Measurements from ENCODE around the gene ANKRD18A.
"Not testable (repeated sequence)": the region's sequence is repeated elsewhere in the genome, so short reads cannot be mapped to it uniquely, and the experiment has no call there.

Gene ANKRD18A

GRCh38 chr9:38546497-38547163 is 73.8 kb downstream of the ANKRD18A start:
- not testable (repeated sequence) for DNase-seq (ENCODE audit: insufficient read length, low spot score); FAIRE-seq

GRCh38 chr9:38540535-38540934 is 79.9 kb downstream of the ANKRD18A start:
- DNase-seq (ENCODE audit: insufficient read length, low spot score); FAIRE-seq: not testable (repeated sequence)

- FAIRE-seq, result no peak
These were observed 91.1 kb downstream of the ANKRD18A start for GRCh38 chr9:38529317-38529716.

GRCh38 chr9:38527503-38527902 is 92.9 kb downstream of the ANKRD18A start:
- FAIRE-seq (no peak), DNase-seq (ENCODE audit: insufficient read length, low spot score) (no peak)

More at GRCh38 chr9:38529317-38529716, 91.1 kb downstream of the ANKRD18A start:
- DNase-seq (ENCODE audit: insufficient read length, low spot score), result no peak

- FAIRE-seq (no peak), DNase-seq (ENCODE audit: insufficient read length, low spot score) (no peak)
These were observed 93.8 kb downstream of the ANKRD18A start for GRCh38 chr9:38526591-38526990.

GRCh38 chr9:38523121-38523520 is 97.3 kb downstream of the ANKRD18A start:
- FAIRE-seq, result no peak
- no peak for DNase-seq (ENCODE audit: insufficient read length, low spot score)

GRCh38 chr9:38521762-38522161 is 98.6 kb downstream of the ANKRD18A start:
- FAIRE-seq (no peak), DNase-seq (ENCODE audit: insufficient read length, low spot score) (no peak)
